GM23338 (cell line): ENCODE measurements around the gene SCAF8. TPM values are rescaled to one million over a fixed set of nuclear protein-coding genes. Genes with fewer than 3 reads are reported as not detected.
A peak's percentile ranks its signal among the peaks of the same experiment; 100 is the strongest.

Experiments used
- ATAC-seq: fragments of 200-7000 bp; cut with Tn5 transposase; 3 replicates; pipeline ENCODE4 v1.9.1; 2020
- DNase-seq: peaks from one replicate; pipeline ENCODE4 v3.0.0-alpha.2; 2015; ENCODE audit warnings: low spot score
- H2AFZ ChIP-seq: fragments of 200-600 bp; sonication (generic); 2 replicates; pipeline ENCODE4 v1.8.0; 2016; ENCODE audit warnings: antibody characterized with exemption, mild to moderate bottlenecking, moderate library complexity
- H3F3A ChIP-seq: fragments of 200-600 bp; sonication (generic); replicated peaks from 2 replicates; pipeline ENCODE4 v1.8.0; 2017; ENCODE audit warnings: antibody characterized with exemption, mixed run types, low read depth
- H3K27ac ChIP-seq: fragments of 200-600 bp; sonication (generic); 2 replicates; pipeline ENCODE4 v1.6.1; 2016; ENCODE audit warnings: low read depth
- H3K27me3 ChIP-seq: fragments of 200-600 bp; sonication (generic); 2 replicates; pipeline ENCODE4 v1.8.0; 2016; ENCODE audit warnings: mild to moderate bottlenecking, mixed run types, moderate library complexity; ENCODE audit not compliant: insufficient read depth
- H3K36me3 ChIP-seq: fragments of 200-600 bp; sonication (generic); 2 replicates; pipeline ENCODE4 v1.8.0; 2016; ENCODE audit warnings: mild to moderate bottlenecking; ENCODE audit not compliant: insufficient read depth
- H3K4me1 ChIP-seq: fragments of 200-600 bp; sonication (generic); 2 replicates; pipeline ENCODE4 v1.8.0; 2016; ENCODE audit warnings: mild to moderate bottlenecking, moderate library complexity; ENCODE audit not compliant: insufficient read depth
- H3K4me2 ChIP-seq: fragments of 200-600 bp; sonication (generic); 2 replicates; pipeline ENCODE4 v1.7.1; 2017; ENCODE audit warnings: mixed run types
- H3K4me3 ChIP-seq: fragments of 200-600 bp; sonication (generic); 2 replicates; pipeline ENCODE4 v1.6.1; 2016; ENCODE audit warnings: mixed run types
- H3K79me2 ChIP-seq: fragments of 200-600 bp; sonication (generic); replicated peaks from 2 replicates; pipeline ENCODE4 v1.8.0; 2017; ENCODE audit warnings: mild to moderate bottlenecking; ENCODE audit not compliant: insufficient read depth
- H3K9me2 ChIP-seq: fragments of 200-600 bp; sonication (generic); 2 replicates; pipeline ENCODE4 v1.8.0; 2017; ENCODE audit not compliant: insufficient read depth
- H4K20me1 ChIP-seq: fragments of 200-600 bp; sonication (generic); replicated peaks from 2 replicates; pipeline ENCODE4 v1.8.0; 2017; ENCODE audit warnings: mild to moderate bottlenecking; ENCODE audit not compliant: insufficient read depth
- H3K27ac Mint-ChIP-seq: 2 replicates; pipeline ENCODE4 v1.8.0; 2020; ENCODE audit warnings: inconsistent platforms, mild to moderate bottlenecking, moderate library complexity, mixed read lengths
- H3K27me3 Mint-ChIP-seq: 3 replicates; pipeline ENCODE4 v1.8.0; 2022; ENCODE audit warnings: low read depth, mild to moderate bottlenecking, moderate library complexity, mixed read lengths, inconsistent platforms; ENCODE audit not compliant: insufficient read depth, poor library complexity
- H3K36me3 Mint-ChIP-seq: 3 replicates; pipeline ENCODE4 v1.8.0; 2021; ENCODE audit warnings: low read depth, mild to moderate bottlenecking, inconsistent platforms, moderate library complexity, mixed read lengths
- H3K4me1 Mint-ChIP-seq: 3 replicates; pipeline ENCODE4 v1.8.0; 2020; ENCODE audit warnings: mild to moderate bottlenecking, inconsistent platforms, mixed read lengths
- H3K4me3 Mint-ChIP-seq: 3 replicates; pipeline ENCODE4 v1.8.0; 2021; ENCODE audit warnings: moderate library complexity, mild to moderate bottlenecking, inconsistent platforms, mixed read lengths
- H3K9me3 Mint-ChIP-seq: 3 replicates; pipeline ENCODE4 v1.8.0; 2020; ENCODE audit warnings: moderate library complexity, mild to moderate bottlenecking, inconsistent platforms, mixed read lengths
- CREB1 ChIP-seq: fragments of 250-450 bp; sonication (Bioruptor Pico); IDR thresholded peaks from 2 replicates; pipeline ENCODE4 v1.5.0; 2020; ENCODE audit warnings: low read depth, mild to moderate bottlenecking, moderate library complexity
- CTCF ChIP-seq, 2 experiments: fragments of 200-600 bp in 1 of 2; sonication (generic) in 1 of 2; conservative IDR thresholded peaks; 2 replicates each; pipeline versions ENCODE4 v1.5.1 to v1.6.1; 2016 to 2017; ENCODE audit warnings: antibody characterized with exemption in 2 of 2, low read depth in 2 of 2, mild to moderate bottlenecking in 2 of 2, moderate library complexity in 1 of 2
- ETS1 ChIP-seq: IDR thresholded peaks from 2 replicates; pipeline ENCODE4 v1.6.1; 2016; ENCODE audit warnings: antibody characterized with exemption
- EZH2 ChIP-seq: fragments of 200-600 bp; sonication (generic); IDR thresholded peaks from one replicate; pipeline ENCODE4 v1.8.0; 2017; ENCODE audit warnings: antibody characterized with exemption, mild to moderate bottlenecking, low read depth; ENCODE audit not compliant: unreplicated experiment
- EZH2phosphoT487 ChIP-seq: fragments of 200-600 bp; sonication (generic); IDR thresholded peaks from one replicate; pipeline ENCODE4 v1.8.1; 2018; ENCODE audit warnings: antibody characterized with exemption; ENCODE audit not compliant: unreplicated experiment
- JUNB ChIP-seq: IDR thresholded peaks from one replicate; pipeline ENCODE4 v1.6.1; 2016; ENCODE audit warnings: antibody characterized with exemption; ENCODE audit not compliant: unreplicated experiment
- NANOG ChIP-seq: IDR thresholded peaks from 2 replicates; pipeline ENCODE4 v1.6.1; 2016; ENCODE audit warnings: antibody characterized with exemption, borderline replicate concordance
- STAT1 ChIP-seq: IDR thresholded peaks from one replicate; pipeline ENCODE4 v1.6.1; 2016; ENCODE audit warnings: antibody characterized with exemption; ENCODE audit not compliant: unreplicated experiment
- ZNF114 ChIP-seq: fragments of 250-450 bp; sonication (Bioruptor Pico); IDR thresholded peaks from 2 replicates; pipeline ENCODE4 v1.5.0; 2020; ENCODE audit warnings: mild to moderate bottlenecking, moderate library complexity
- ZNF331 ChIP-seq: fragments of 250-450 bp; sonication (Bioruptor Pico); IDR thresholded peaks from 2 replicates; pipeline ENCODE4 v1.5.0; 2020; ENCODE audit warnings: low read depth, mild to moderate bottlenecking, moderate library complexity
- polyA plus RNA-seq: library from polyadenylated mRNA; unstranded; fragments of >200 nt; fragmentation: Nextera tagmentation; extraction: Ambion mirVana; gene quantifications from 2 replicates; pipeline ENCODE4 v1.2.1, GENCODE V29; 2016
- total RNA-seq: library from RNA; depleted of rRNA; stranded (reverse); fragments of >200 nt; shearing (Covaris generic); gene quantifications from 2 replicates; pipeline ENCODE4 v1.2.3, GENCODE V29; 2014
- TF ChIP-seq, protein P1 (sequence below): IDR thresholded peaks from one replicate; pipeline ENCODE4 v1.6.1; 2018; ENCODE audit warnings: antibody characterized with exemption; ENCODE audit not compliant: unreplicated experiment

SCAF8 gene
- total and polyA plus RNA-seq, 2 experiments from 2014 or later = 13.8 to 37.9 TPM

DNA sequence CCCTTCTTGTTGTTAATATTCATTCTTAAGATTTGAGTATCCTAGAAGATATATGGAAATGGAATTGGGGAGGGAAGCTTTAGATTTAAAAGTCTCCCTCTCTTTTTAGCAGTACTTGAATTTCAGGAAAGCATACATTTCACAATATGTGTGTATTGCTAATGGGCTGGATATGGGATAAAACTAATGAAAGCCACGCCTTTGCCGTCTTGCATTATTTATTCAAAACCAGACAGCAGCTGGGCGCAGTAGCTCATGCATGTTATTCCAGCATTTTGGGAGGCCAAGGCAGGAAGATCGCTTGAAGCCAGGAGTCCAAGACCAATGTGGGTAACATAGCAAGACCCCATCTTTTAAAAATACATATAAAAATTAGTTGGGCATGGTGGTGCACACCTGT lies 140.3 kb downstream of the SCAF8 start (continued):
- TF ChIP-seq EZH2phosphoT487 (no peak), CTCF (conservative IDR thresholded peaks at IDR 0.05; ENCODE audit: low read depth in 2 of 2) (no peak), CREB1 (CRISPR knock-in tag) (no peak)
- TF ChIP-seq, protein P1, sequence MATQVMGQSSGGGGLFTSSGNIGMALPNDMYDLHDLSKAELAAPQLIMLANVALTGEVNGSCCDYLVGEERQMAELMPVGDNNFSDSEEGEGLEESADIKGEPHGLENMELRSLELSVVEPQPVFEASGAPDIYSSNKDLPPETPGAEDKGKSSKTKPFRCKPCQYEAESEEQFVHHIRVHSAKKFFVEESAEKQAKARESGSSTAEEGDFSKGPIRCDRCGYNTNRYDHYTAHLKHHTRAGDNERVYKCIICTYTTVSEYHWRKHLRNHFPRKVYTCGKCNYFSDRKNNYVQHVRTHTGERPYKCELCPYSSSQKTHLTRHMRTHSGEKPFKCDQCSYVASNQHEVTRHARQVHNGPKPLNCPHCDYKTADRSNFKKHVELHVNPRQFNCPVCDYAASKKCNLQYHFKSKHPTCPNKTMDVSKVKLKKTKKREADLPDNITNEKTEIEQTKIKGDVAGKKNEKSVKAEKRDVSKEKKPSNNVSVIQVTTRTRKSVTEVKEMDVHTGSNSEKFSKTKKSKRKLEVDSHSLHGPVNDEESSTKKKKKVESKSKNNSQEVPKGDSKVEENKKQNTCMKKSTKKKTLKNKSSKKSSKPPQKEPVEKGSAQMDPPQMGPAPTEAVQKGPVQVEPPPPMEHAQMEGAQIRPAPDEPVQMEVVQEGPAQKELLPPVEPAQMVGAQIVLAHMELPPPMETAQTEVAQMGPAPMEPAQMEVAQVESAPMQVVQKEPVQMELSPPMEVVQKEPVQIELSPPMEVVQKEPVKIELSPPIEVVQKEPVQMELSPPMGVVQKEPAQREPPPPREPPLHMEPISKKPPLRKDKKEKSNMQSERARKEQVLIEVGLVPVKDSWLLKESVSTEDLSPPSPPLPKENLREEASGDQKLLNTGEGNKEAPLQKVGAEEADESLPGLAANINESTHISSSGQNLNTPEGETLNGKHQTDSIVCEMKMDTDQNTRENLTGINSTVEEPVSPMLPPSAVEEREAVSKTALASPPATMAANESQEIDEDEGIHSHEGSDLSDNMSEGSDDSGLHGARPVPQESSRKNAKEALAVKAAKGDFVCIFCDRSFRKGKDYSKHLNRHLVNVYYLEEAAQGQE = no peak

DNA sequence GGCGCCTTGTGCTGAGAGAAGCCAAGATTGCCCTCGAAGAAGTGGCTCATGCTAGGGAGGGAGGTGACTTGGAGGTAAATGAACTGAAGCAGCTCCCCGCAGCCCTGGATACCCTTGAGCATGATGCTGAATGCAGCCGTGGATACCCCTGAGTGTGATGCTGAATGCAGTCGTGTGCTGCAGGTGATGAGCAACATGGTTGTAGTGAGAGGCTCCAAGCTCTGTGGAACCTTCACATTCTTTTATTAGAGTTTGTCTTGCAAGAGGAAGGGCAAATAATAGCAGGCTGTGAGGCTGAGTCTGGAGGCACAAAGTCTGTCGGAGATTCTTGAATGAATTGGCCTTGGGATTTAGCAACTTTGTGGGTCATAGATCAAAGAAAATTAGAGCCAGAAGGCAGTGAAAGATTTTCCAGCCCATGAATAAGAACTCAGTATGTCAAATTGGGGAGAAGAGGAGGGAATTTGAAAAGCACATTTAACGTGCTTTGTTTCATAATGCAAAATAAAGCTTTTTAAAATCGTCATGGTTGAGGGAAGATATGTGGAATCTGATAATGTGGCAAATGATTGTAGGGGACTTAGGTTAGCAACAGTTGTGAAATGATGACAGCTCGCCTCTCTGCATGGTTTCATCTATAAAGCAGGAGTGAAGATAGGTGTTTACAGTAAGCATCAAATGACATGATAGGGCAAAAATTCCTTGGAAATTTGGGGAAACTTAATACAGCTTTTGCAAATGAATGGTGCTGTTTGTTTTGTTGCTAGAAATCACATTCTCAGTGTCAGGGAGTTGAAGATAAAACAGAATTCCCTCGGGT lies 141.8 kb downstream of the SCAF8 start:
- peaks cover 7% of the 10 kb centered on the region for H3K27me3 Mint-ChIP-seq
- ATAC-seq = peak; percentile 64
- H3K36me3 Mint-ChIP-seq = no peaks in the 10 kb centered on the region; the same call in 2 of the 3 replicates
- 0 out of 2 replicates have a peak, but pooled peaks cover 2% of the 10 kb centered on the region for H3F3A ChIP-seq
- peak; percentile 39 for DNase-seq
- peaks cover 62% of the 10 kb centered on the region for H3K4me1 ChIP-seq
- peak overlapping the region; percentile 43 for H3K27ac Mint-ChIP-seq
- H3K79me2 ChIP-seq = peaks cover 16% of the 10 kb centered on the region
- H3K4me1 Mint-ChIP-seq = peaks cover 53% of the 10 kb centered on the region
- H3K4me3 Mint-ChIP-seq = no peak overlapping the region
- H3K4me2 ChIP-seq = peak overlapping the region; percentile 23; the same call in 1 of the 2 replicates
- no peak overlapping the region for H3K4me3 ChIP-seq
- H2AFZ ChIP-seq = no peak overlapping the region
- H3K27me3 ChIP-seq = no peaks in the 10 kb centered on the region
- H3K36me3 ChIP-seq = no peaks in the 10 kb centered on the region; the same call in 1 of the 2 replicates
- H3K9me2 ChIP-seq = no peaks in the 10 kb centered on the region
- no peaks in the 10 kb centered on the region for H3K9me3 Mint-ChIP-seq
- peaks cover 3% of the 10 kb centered on the region; the same call in 1 of the 2 replicates for H4K20me1 ChIP-seq
- H3K27ac ChIP-seq = peak overlapping the region; percentile 21
- TF ChIP-seq EZH2phosphoT487 (no peak), ETS1 (no peak), EZH2 (no peak), ZNF331 (CRISPR knock-in tag) (no peak), CTCF (conservative IDR thresholded peaks at IDR 0.05; ENCODE audit: low read depth in 2 of 2) (no peak), NANOG (no peak), STAT1 (no peak), JUNB (no peak), ZNF114 (CRISPR knock-in tag) (no peak)
- TF ChIP-seq, protein P1 = no peak
